ENCODE data around the gene NECTIN1.

NECTIN1 gene, protein sequence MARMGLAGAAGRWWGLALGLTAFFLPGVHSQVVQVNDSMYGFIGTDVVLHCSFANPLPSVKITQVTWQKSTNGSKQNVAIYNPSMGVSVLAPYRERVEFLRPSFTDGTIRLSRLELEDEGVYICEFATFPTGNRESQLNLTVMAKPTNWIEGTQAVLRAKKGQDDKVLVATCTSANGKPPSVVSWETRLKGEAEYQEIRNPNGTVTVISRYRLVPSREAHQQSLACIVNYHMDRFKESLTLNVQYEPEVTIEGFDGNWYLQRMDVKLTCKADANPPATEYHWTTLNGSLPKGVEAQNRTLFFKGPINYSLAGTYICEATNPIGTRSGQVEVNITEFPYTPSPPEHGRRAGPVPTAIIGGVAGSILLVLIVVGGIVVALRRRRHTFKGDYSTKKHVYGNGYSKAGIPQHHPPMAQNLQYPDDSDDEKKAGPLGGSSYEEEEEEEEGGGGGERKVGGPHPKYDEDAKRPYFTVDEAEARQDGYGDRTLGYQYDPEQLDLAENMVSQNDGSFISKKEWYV

DNA sequence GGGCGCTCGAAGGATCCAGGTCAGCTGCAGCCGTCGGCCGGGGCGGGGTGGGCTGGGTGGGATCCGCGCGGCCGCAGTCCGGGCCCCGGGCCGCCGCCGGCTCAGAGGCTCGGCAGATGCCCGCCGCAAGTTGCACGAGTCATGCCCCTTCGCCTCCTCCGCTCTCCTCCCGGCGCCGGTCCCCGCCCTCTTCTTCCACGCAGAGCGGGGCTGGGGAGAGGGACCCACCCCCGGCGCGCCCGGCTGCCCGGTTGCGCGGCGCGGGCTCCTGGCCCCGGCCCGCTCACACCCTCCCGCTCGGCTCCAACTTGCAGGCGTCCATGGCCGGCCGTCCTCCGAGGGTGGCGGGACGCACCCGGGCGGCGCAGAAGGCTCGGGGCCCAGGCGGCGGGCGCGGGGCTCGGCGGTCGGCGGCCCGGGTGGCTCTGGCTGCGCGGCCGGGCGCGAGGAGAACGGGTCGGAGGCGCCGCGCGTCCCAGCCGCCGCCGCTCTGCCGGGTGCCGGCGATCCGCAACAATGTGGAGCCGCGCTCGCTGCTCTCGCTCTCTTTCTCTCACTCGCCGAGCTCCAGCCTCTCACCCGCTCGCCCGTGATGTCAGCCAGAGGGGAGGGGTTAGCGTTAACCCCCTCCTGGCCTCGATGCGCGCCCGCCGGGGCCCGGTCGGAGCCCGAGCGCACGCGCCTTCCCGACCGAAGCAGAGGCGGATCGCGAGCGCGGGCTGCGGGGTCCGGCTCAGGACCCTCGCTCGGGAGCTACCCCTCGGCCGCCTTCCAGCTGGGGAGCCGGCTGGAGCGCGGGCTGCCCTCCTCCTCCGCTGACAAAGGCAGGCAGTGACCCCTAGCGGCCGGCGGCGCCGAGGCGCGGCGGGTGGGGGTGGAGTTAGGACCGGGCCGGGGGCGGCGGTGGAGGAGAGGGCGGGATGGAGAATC lies at the start of gene NECTIN1:
NECTIN1 (minus strand) TSS at position 550 of the 930 bp plus-strand sequence. CDS start 647 bp downstream, outside the sequence.
- peaks cover 11% of the 10 kb centered on the region for H3K27me3 ChIP-seq (ENCODE audit: control insufficient read depth, insufficient read depth, low read length)
- H3K4me1 ChIP-seq (ENCODE audit: control insufficient read depth, insufficient read depth, low read length), result peaks cover 35% of the 10 kb centered on the region
- H3K36me3 ChIP-seq (ENCODE audit: control insufficient read depth, insufficient read depth, low read length), result no peaks in the 10 kb centered on the region
- H3K4me3 ChIP-seq (ENCODE audit: low read depth, low read length), result peak within 1 kb of the TSS; percentile 90
- H3K9me3 ChIP-seq (ENCODE audit: control insufficient read depth, insufficient read depth, low read depth, low read length), result no peaks in the 10 kb centered on the region
- H3K27ac ChIP-seq (ENCODE audit: low read depth, low read length), result no peak within 1 kb of the TSS
- peak within 1 kb of the TSS; percentile 46 for H3K9ac ChIP-seq (ENCODE audit: low read length)

GRCh38 chr11:119778391-119779194 lies 49.6 kb upstream of the NECTIN1 start:
- Histone ChIP-seq H3K27me3 (ENCODE audit: control insufficient read depth, insufficient read depth, low read length) (peaks cover 24% of the 10 kb centered on the region), H3K4me1 (ENCODE audit: control insufficient read depth, insufficient read depth, low read length) (peaks cover 7% of the 10 kb centered on the region; the same call in 1 of the 2 replicates), H3K27ac (ENCODE audit: low read depth, low read length) (no peak overlapping the region), H3K4me3 (ENCODE audit: low read depth, low read length) (no peak overlapping the region), H3K36me3 (ENCODE audit: control insufficient read depth, insufficient read depth, low read length) (no peaks in the 10 kb centered on the region), H3K9ac (ENCODE audit: low read length) (no peak overlapping the region), H3K9me3 (ENCODE audit: control insufficient read depth, insufficient read depth, low read depth, low read length) (no peaks in the 10 kb centered on the region)

DNA sequence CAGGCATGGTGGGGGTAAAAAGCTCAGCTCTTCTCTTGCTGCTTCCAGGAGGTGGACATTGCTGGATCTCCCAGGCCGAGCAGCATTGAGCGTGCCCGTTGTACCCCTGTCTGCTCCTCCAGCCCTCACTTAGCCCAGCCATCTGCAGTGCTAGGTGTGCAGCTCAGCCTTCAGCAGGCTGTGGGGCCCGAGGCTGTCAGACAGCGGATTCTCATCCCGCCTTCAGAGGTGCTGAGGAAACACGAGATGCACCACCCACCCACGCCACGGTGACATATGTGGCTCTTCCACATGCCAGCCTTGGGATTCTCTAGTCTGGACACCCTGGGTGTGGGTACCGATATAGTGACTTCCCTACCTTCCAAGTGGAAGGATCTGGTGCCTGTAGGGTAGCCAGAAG lies 48.9 kb upstream of the NECTIN1 start:
- no peak overlapping the region for H3K9ac ChIP-seq (ENCODE audit: low read length)
- no peaks in the 10 kb centered on the region for H3K9me3 ChIP-seq (ENCODE audit: control insufficient read depth, insufficient read depth, low read depth, low read length)
- no peak overlapping the region for H3K4me3 ChIP-seq (ENCODE audit: low read depth, low read length)
- H3K27me3 ChIP-seq (ENCODE audit: control insufficient read depth, insufficient read depth, low read length), result peaks cover 27% of the 10 kb centered on the region
- peaks cover 7% of the 10 kb centered on the region; the same call in 1 of the 2 replicates for H3K4me1 ChIP-seq (ENCODE audit: control insufficient read depth, insufficient read depth, low read length)
- no peaks in the 10 kb centered on the region for H3K36me3 ChIP-seq (ENCODE audit: control insufficient read depth, insufficient read depth, low read length)
- H3K27ac ChIP-seq (ENCODE audit: low read depth, low read length), result no peak overlapping the region

DNA sequence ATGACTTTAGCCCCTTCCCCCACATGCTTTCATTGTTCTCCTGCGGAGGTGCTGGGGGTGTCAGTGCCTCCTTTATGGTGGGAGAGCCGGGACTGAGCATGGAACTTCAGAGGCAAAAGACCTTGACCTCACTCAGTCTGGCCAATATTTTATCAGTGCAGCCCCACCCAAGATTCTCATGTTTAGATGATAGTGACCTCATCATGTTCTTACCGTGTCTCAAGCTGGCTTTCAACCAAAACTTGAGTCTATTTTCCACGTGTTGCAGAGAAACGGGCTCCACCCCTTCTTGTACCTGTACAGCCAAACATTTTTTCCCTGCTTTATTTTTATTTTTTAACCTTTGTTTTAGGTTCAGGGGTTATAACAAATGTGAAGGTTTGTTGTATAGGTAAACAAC lies 47.7 kb upstream of the NECTIN1 start:
- no peak overlapping the region for H3K4me3 ChIP-seq (ENCODE audit: low read depth, low read length)
- no peaks in the 10 kb centered on the region for H3K36me3 ChIP-seq (ENCODE audit: control insufficient read depth, insufficient read depth, low read length)
- H3K9me3 ChIP-seq (ENCODE audit: control insufficient read depth, insufficient read depth, low read depth, low read length), result no peaks in the 10 kb centered on the region
- H3K9ac ChIP-seq (ENCODE audit: low read length), result no peak overlapping the region
- H3K4me1 ChIP-seq (ENCODE audit: control insufficient read depth, insufficient read depth, low read length), result no peaks in the 10 kb centered on the region; the same call in 1 of the 2 replicates
- peaks cover 31% of the 10 kb centered on the region for H3K27me3 ChIP-seq (ENCODE audit: control insufficient read depth, insufficient read depth, low read length)
- no peak overlapping the region for H3K27ac ChIP-seq (ENCODE audit: low read depth, low read length)

DNA sequence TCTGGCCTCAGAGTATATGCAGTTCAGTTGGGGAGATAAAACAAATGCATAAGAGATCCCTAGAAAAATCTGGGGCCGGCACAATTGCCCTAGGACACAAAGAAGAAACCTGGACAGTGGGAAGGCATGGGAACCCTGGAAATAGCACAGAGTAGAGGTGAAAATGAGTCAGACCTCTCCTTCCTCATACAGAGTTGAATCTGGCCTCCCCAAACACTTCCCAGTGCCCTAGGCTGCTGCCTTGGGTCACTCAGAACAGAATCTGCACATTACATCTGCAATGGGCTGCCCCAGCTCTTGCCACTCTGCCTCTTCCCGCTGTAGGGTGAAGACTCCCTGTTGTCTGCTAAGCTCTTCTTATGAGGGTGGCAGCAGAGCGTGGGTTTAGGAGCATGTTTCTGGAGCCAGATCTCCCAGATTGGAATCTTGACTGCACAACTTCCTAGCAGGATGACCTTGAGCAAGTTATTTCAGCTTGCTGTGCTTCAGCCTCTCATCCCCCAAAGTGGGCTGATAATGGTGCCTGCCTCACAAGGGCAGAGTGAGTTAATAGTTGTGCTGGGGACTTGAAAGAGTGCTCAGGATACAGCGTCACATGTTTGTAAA lies 47.1 kb upstream of the NECTIN1 start:
- H3K9me3 ChIP-seq (ENCODE audit: control insufficient read depth, insufficient read depth, low read depth, low read length), result no peaks in the 10 kb centered on the region
- H3K4me1 ChIP-seq (ENCODE audit: control insufficient read depth, insufficient read depth, low read length), result no peaks in the 10 kb centered on the region; the same call in 1 of the 2 replicates
- H3K4me3 ChIP-seq (ENCODE audit: low read depth, low read length), result no peak overlapping the region
- peaks cover 31% of the 10 kb centered on the region for H3K27me3 ChIP-seq (ENCODE audit: control insufficient read depth, insufficient read depth, low read length)
- H3K36me3 ChIP-seq (ENCODE audit: control insufficient read depth, insufficient read depth, low read length), result no peaks in the 10 kb centered on the region
- H3K27ac ChIP-seq (ENCODE audit: low read depth, low read length), result no peak overlapping the region
- H3K9ac ChIP-seq (ENCODE audit: low read length), result no peak overlapping the region

GRCh38 chr11:119774172-119774763 lies 45.3 kb upstream of the NECTIN1 start:
- Histone ChIP-seq H3K4me3 (ENCODE audit: low read depth, low read length) (no peak overlapping the region), H3K4me1 (ENCODE audit: control insufficient read depth, insufficient read depth, low read length) (no peaks in the 10 kb centered on the region), H3K27me3 (ENCODE audit: control insufficient read depth, insufficient read depth, low read length) (peaks cover 31% of the 10 kb centered on the region)

GRCh38 chr11:119772641-119773415 lies 43.8 kb upstream of the NECTIN1 start:
- Histone ChIP-seq H3K4me1 (ENCODE audit: control insufficient read depth, insufficient read depth, low read length) (no peaks in the 10 kb centered on the region), H3K9ac (ENCODE audit: low read length) (no peak overlapping the region), H3K27ac (ENCODE audit: low read depth, low read length) (no peak overlapping the region), H3K27me3 (ENCODE audit: control insufficient read depth, insufficient read depth, low read length) (peaks cover 30% of the 10 kb centered on the region), H3K36me3 (ENCODE audit: control insufficient read depth, insufficient read depth, low read length) (no peaks in the 10 kb centered on the region), H3K9me3 (ENCODE audit: control insufficient read depth, insufficient read depth, low read depth, low read length) (no peaks in the 10 kb centered on the region), H3K4me3 (ENCODE audit: low read depth, low read length) (no peak overlapping the region)

More at GRCh38 chr11:119774172-119774763, 45.3 kb upstream of the NECTIN1 start:
- Histone ChIP-seq H3K27ac (ENCODE audit: low read depth, low read length) (no peak overlapping the region), H3K9me3 (ENCODE audit: control insufficient read depth, insufficient read depth, low read depth, low read length) (no peaks in the 10 kb centered on the region), H3K9ac (ENCODE audit: low read length) (no peak overlapping the region), H3K36me3 (ENCODE audit: control insufficient read depth, insufficient read depth, low read length) (no peaks in the 10 kb centered on the region)

DNA sequence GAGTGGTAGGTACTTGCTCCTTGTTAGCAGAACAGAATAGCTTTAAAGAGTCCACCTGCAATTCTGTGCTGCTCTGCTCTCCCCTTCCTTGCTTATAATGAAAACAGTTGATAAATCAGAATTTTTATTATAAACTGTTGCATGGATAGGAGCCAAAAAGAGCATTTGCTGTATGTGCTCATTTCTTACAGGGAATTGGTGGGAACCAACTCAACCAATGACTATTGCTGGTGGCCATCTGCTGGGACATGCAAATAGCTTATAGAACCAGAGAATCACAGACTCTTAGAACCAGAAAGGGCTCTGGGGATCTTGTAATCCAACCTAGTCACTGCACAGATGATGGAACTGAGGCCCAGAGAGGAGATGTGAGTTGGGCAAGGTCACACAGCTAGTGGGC lies 43.1 kb upstream of the NECTIN1 start:
- Histone ChIP-seq H3K4me3 (ENCODE audit: low read depth, low read length) (no peak overlapping the region), H3K4me1 (ENCODE audit: control insufficient read depth, insufficient read depth, low read length) (no peaks in the 10 kb centered on the region), H3K9me3 (ENCODE audit: control insufficient read depth, insufficient read depth, low read depth, low read length) (0 out of 2 replicates have a peak, but pooled peaks cover 2% of the 10 kb centered on the region), H3K27me3 (ENCODE audit: control insufficient read depth, insufficient read depth, low read length) (peaks cover 23% of the 10 kb centered on the region), H3K27ac (ENCODE audit: low read depth, low read length) (no peak overlapping the region), H3K36me3 (ENCODE audit: control insufficient read depth, insufficient read depth, low read length) (no peaks in the 10 kb centered on the region), H3K9ac (ENCODE audit: low read length) (no peak overlapping the region)

- no peak overlapping the region for H3K9ac ChIP-seq (ENCODE audit: low read length)
- H3K4me3 ChIP-seq (ENCODE audit: low read depth, low read length), result no peak overlapping the region
- H3K27me3 ChIP-seq (ENCODE audit: control insufficient read depth, insufficient read depth, low read length), result peaks cover 16% of the 10 kb centered on the region
- H3K36me3 ChIP-seq (ENCODE audit: control insufficient read depth, insufficient read depth, low read length), result no peaks in the 10 kb centered on the region
- H3K9me3 ChIP-seq (ENCODE audit: control insufficient read depth, insufficient read depth, low read depth, low read length), result 0 out of 2 replicates have a peak, but pooled peaks cover 2% of the 10 kb centered on the region
- no peaks in the 10 kb centered on the region for H3K4me1 ChIP-seq (ENCODE audit: control insufficient read depth, insufficient read depth, low read length)
- no peak overlapping the region for H3K27ac ChIP-seq (ENCODE audit: low read depth, low read length)
Observed at GRCh38 chr11:119771172-119771770, 42.3 kb upstream of the NECTIN1 start.

Measured in HUES6 (cell line).